H1 (cell line): ENCODE measurements around the gene ASPHD2. TPM values are rescaled to one million over a fixed set of nuclear protein-coding genes. Genes with fewer than 3 reads are reported as not detected.

Experiments
- CTCF ChIA-PET: fragments of 300-600 bp; sonication (Branson Sonifier 250); formaldehyde crosslinking; loops from one replicate; lab custom pipeline; 2021; ENCODE audit not compliant: partially characterized antibody; lab: Charles Lee
- POLR2A ChIA-PET: fragments of 300-600 bp; sonication (Branson Sonifier 250); formaldehyde crosslinking; loops from one replicate; lab custom pipeline; 2021; ENCODE audit warnings: inconsistent platforms; ENCODE audit not compliant: partially characterized antibody; lab: Charles Lee
- DNase-seq, 2 experiments: peaks; one replicate each; pipeline versions ENCODE4 v3.0.0 to v3.0.0-alpha.2; 2010 to 2022; ENCODE audit warnings: low spot score in 2 of 2, low read depth in 1 of 2, mixed read lengths in 1 of 2
- FAIRE-seq: peaks from 2 replicates; lab custom pipeline; 2011; peaks lifted over from hg19 to GRCh38; lab: Jason Lieb, UNC
- H2AFZ ChIP-seq: 2 replicates; pipeline ENCODE4 v1.8.1; 2012; ENCODE audit warnings: low read length, inconsistent platforms
- H2AK5ac ChIP-seq: 2 replicates; pipeline ENCODE4 v1.6.1; 2013; ENCODE audit warnings: low read depth, low read length
- H2BK120ac ChIP-seq: replicated peaks from 2 replicates; pipeline ENCODE3; 2013; ENCODE audit warnings: low read depth, low read length, inconsistent platforms
- H2BK12ac ChIP-seq: 2 replicates; pipeline ENCODE4 v1.6.1; 2013; ENCODE audit warnings: low read depth, low read length
- H2BK15ac ChIP-seq: 2 replicates; pipeline ENCODE4 v1.6.1; 2013; ENCODE audit warnings: low read length
- H2BK20ac ChIP-seq: 2 replicates; pipeline ENCODE4 v1.6.1; 2013; ENCODE audit warnings: low read length
- H2BK5ac ChIP-seq: 2 replicates; pipeline ENCODE4 v1.6.1; 2013; ENCODE audit warnings: low read depth, low read length
- H3K14ac ChIP-seq: 2 replicates; pipeline ENCODE4 v1.6.1; 2013; ENCODE audit warnings: inconsistent platforms; ENCODE audit not compliant: insufficient read length
- H3K18ac ChIP-seq: 2 replicates; pipeline ENCODE4 v1.6.1; 2013; ENCODE audit warnings: low read length; ENCODE audit errors: extremely low read depth
- H3K23ac ChIP-seq: 2 replicates; pipeline ENCODE4 v1.6.1; 2013; ENCODE audit warnings: inconsistent platforms; ENCODE audit not compliant: insufficient read length
- H3K23me2 ChIP-seq: 2 replicates; pipeline ENCODE4 v1.6.1; 2013; ENCODE audit warnings: low read depth, low read length
- H3K27ac ChIP-seq: 2 replicates; pipeline ENCODE4 v1.6.1; 2011; ENCODE audit warnings: low read depth, low read length, inconsistent platforms
- H3K27me3 ChIP-seq, 4 experiments: replicated peaks in 1 of 4; 1 replicate in 1 of 4; 2 replicates in 3 of 4; pipeline versions ENCODE4 v1.6.1 to v1.8.1; 2011 to 2013; ENCODE audit warnings: low read length in 3 of 4, mild to moderate bottlenecking in 3 of 4, inconsistent platforms in 2 of 4, mixed read lengths in 2 of 4, moderate library complexity in 1 of 4; ENCODE audit not compliant: control insufficient read depth in 3 of 4, insufficient read depth in 3 of 4; ENCODE audit errors: extremely low read depth in 1 of 4
- H3K36me3 ChIP-seq, 4 experiments: 2 replicates each; pipeline versions ENCODE4 v1.6.1 to v1.8.1; 2011 to 2013; ENCODE audit warnings: mild to moderate bottlenecking in 4 of 4, low read length in 3 of 4, moderate library complexity in 2 of 4, control low read depth in 1 of 4, inconsistent platforms in 1 of 4; ENCODE audit not compliant: insufficient read depth in 4 of 4, control insufficient read depth in 2 of 4
- H3K4ac ChIP-seq: replicated peaks from 2 replicates; pipeline ENCODE3; 2013; ENCODE audit warnings: low read length, low read depth, mixed read lengths, inconsistent platforms; ENCODE audit not compliant: insufficient read length
- H3K4me1 ChIP-seq, 4 experiments: replicated peaks in 1 of 4; 1 replicate in 1 of 4; 2 replicates in 3 of 4; pipeline versions ENCODE4 v1.6.1 to v1.8.1; 2011 to 2013; ENCODE audit warnings: low read length in 3 of 4, inconsistent platforms in 2 of 4, mixed read lengths in 1 of 4; ENCODE audit not compliant: insufficient read depth in 4 of 4, control insufficient read depth in 3 of 4
- H3K4me2 ChIP-seq, 2 experiments: 2 replicates each; pipeline versions ENCODE4 v1.6.1 to v1.8.1; 2011 to 2013; ENCODE audit warnings: low read depth in 2 of 2, low read length in 2 of 2, control low read depth in 1 of 2, inconsistent platforms in 1 of 2, mild to moderate bottlenecking in 1 of 2; ENCODE audit not compliant: insufficient read depth in 1 of 2
- H3K4me3 ChIP-seq, 4 experiments: fragments of 200-600, 300-600 bp in 1 of 4; sonication (generic), shearing (Covaris generic), sonication (Bioruptor Twin) in 1 of 4; 2 replicates each; pipeline versions ENCODE4 v1.5.1 to v1.8.1; 2011 to 2016; ENCODE audit warnings: low read length in 4 of 4, low read depth in 3 of 4, control low read depth in 2 of 4, inconsistent platforms in 2 of 4, mild to moderate bottlenecking in 2 of 4, mixed read lengths in 1 of 4, moderate library complexity in 1 of 4; ENCODE audit not compliant: insufficient read depth in 2 of 4; ENCODE audit errors: extremely low read depth in 1 of 4
- H3K56ac ChIP-seq: replicated peaks from 2 replicates; pipeline ENCODE3; 2013; ENCODE audit warnings: low read depth, mild to moderate bottlenecking, mixed read lengths, low read length, inconsistent platforms; ENCODE audit not compliant: insufficient read length
- H3K79me1 ChIP-seq: 2 replicates; pipeline ENCODE4 v1.6.1; 2013; ENCODE audit warnings: low read depth, low read length, control low read depth
- H3K79me2 ChIP-seq, 2 experiments: 2 replicates each; pipeline versions ENCODE4 v1.6.1 to v1.8.1; 2012 to 2013; ENCODE audit warnings: low read length in 2 of 2, mild to moderate bottlenecking in 2 of 2, inconsistent platforms in 1 of 2; ENCODE audit not compliant: insufficient read depth in 2 of 2, control insufficient read depth in 1 of 2
- H3K9ac ChIP-seq, 4 experiments: replicated peaks in 1 of 4; 1 replicate in 1 of 4; 2 replicates in 3 of 4; pipeline versions ENCODE4 v1.6.1 to v1.8.1; 2011 to 2013; ENCODE audit warnings: low read depth in 3 of 4, low read length in 3 of 4, control low read depth in 2 of 4, mild to moderate bottlenecking in 2 of 4, moderate library complexity in 2 of 4, inconsistent platforms in 1 of 4; ENCODE audit errors: extremely low read depth in 1 of 4
- H3K9me3 ChIP-seq, 2 experiments: 2 replicates each; pipeline versions ENCODE4 v1.6.1 to v1.8.1; 2012 to 2013; ENCODE audit warnings: mild to moderate bottlenecking in 2 of 2, moderate library complexity in 2 of 2, control low read depth in 1 of 2, inconsistent platforms in 1 of 2, low read depth in 1 of 2, low read length in 1 of 2, mixed read lengths in 1 of 2; ENCODE audit not compliant: insufficient read depth in 2 of 2
- H4K20me1 ChIP-seq, 2 experiments: replicated peaks in 1 of 2; 2 replicates each; pipeline versions ENCODE3 to v1.8.1; 2011 to 2013; ENCODE audit warnings: inconsistent platforms in 2 of 2, low read length in 2 of 2, mild to moderate bottlenecking in 1 of 2; ENCODE audit not compliant: insufficient read depth in 2 of 2, control insufficient read depth in 1 of 2
- H4K5ac ChIP-seq: 2 replicates; pipeline ENCODE4 v1.6.1; 2013; ENCODE audit warnings: low read length, low read depth, mixed read lengths, inconsistent platforms; ENCODE audit not compliant: insufficient read length
- H4K8ac ChIP-seq: 2 replicates; pipeline ENCODE4 v1.8.0; 2013; ENCODE audit warnings: mild to moderate bottlenecking, moderate library complexity, low read length, inconsistent platforms; ENCODE audit not compliant: insufficient read depth; ENCODE audit errors: extremely low read depth
- H4K91ac ChIP-seq: replicated peaks from 2 replicates; pipeline ENCODE3; 2013; ENCODE audit warnings: low read length, mixed read lengths, inconsistent platforms; ENCODE audit not compliant: insufficient read length
- EZH2 ChIP-seq: fragments of 200-600 bp; sonication (generic); IDR thresholded peaks from 2 replicates; pipeline ENCODE4 v1.7.1; 2012; ENCODE audit warnings: low read depth, mild to moderate bottlenecking, moderate library complexity, low read length, inconsistent platforms; ENCODE audit not compliant: severe bottlenecking
- HDAC2 ChIP-seq, 2 experiments: fragments of 300-600 bp in 1 of 2; sonication (generic) in 1 of 2; IDR thresholded peaks; 2 replicates each; pipeline ENCODE4 v1.6.1; 2011 to 2012; ENCODE audit warnings: low read depth in 2 of 2, low read length in 2 of 2, mild to moderate bottlenecking in 2 of 2, moderate library complexity in 2 of 2, borderline replicate concordance in 1 of 2, inconsistent platforms in 1 of 2
- KDM4A ChIP-seq: IDR thresholded peaks from one replicate; pipeline ENCODE4 v1.7.1; 2012; ENCODE audit warnings: low read depth, mild to moderate bottlenecking, moderate library complexity, low read length, inconsistent platforms; ENCODE audit not compliant: severe bottlenecking
- PHF8 ChIP-seq: fragments of 200-600 bp; sonication (generic); conservative IDR thresholded peaks from 2 replicates; pipeline ENCODE4 v1.7.1; 2012; ENCODE audit warnings: low read depth, mild to moderate bottlenecking, inconsistent platforms, low read length, moderate library complexity
- POLR2AphosphoS5 ChIP-seq: IDR thresholded peaks from 2 replicates; pipeline ENCODE4 v1.6.1; 2011; ENCODE audit warnings: low read depth, low read length
- RFX5 ChIP-seq: IDR thresholded peaks from 2 replicates; pipeline ENCODE4 v1.6.1; 2011; ENCODE audit warnings: low read depth, low read length, improper control_type of control experiment, borderline replicate concordance
- TEAD4 ChIP-seq: IDR thresholded peaks from 2 replicates; pipeline ENCODE4 v1.6.1; 2012; ENCODE audit warnings: low read depth, low read length, inconsistent platforms, mixed read lengths
- WGBS, 2 experiments: shearing (Covaris generic) in 1 of 2; methylation state at CpG; one replicate each; pipeline versions ENCODE4 v1.1.6 to v1.1.7; 2013 to 2015; ENCODE audit warnings: low lambda C conversion rate in 2 of 2, mixed read lengths in 2 of 2, inconsistent platforms in 1 of 2, low coverage in 1 of 2, missing lambda C conversion rate in 1 of 2; ENCODE audit not compliant: insufficient replicate concordance in 2 of 2, insufficient coverage in 1 of 2, insufficient read length in 1 of 2; ENCODE audit errors: extremely low coverage in 1 of 2, missing lambda C conversion rate in 1 of 2; 5-methylcytosine and 5-hydroxymethylcytosine counted together
- polyA plus RNA-seq, 7 experiments: library from polyadenylated mRNA; depleted of rRNA in 3 of 7; stranded (reverse) in 5 of 7; unstranded in 2 of 7; fragments of >200 nt in 5 of 7; fragments of 200-250 nt in 2 of 7; gene quantifications; 1 replicate in 5 of 7; 2 replicates in 1 of 7; 4 replicates in 1 of 7; pipeline versions ENCODE4 v1.2.1 to v1.2.3, GENCODE V29; 2011 to 2013; ENCODE audit warnings: missing spikeins in 2 of 7, mixed read lengths in 2 of 7
- total RNA-seq: library from RNA; stranded (reverse); fragmentation: NEBNext Ultra II Directional; extraction: Animal tissue kit (Norgen Biotek cat#: 25700); gene quantifications from 2 replicates; pipeline ENCODE4 v1.2.1, GENCODE V29; 2021
- TF ChIP-seq, protein P1 (sequence below): IDR thresholded peaks from 2 replicates; pipeline ENCODE4 v1.6.1; 2011; ENCODE audit warnings: low read depth, mild to moderate bottlenecking, low read length; ENCODE audit not compliant: insufficient read depth
- TF ChIP-seq, protein P2 (sequence below): IDR thresholded peaks from 2 replicates; pipeline ENCODE4 v1.6.1; 2012; ENCODE audit warnings: low read length, inconsistent platforms

The ASPHD2 gene
- total and polyA plus RNA-seq, 2 of the 8 experiments (the other 6 are each of a cell fraction or from before 2014, with no cell fraction given), result 7.2 to 11.0 TPM

DNA sequence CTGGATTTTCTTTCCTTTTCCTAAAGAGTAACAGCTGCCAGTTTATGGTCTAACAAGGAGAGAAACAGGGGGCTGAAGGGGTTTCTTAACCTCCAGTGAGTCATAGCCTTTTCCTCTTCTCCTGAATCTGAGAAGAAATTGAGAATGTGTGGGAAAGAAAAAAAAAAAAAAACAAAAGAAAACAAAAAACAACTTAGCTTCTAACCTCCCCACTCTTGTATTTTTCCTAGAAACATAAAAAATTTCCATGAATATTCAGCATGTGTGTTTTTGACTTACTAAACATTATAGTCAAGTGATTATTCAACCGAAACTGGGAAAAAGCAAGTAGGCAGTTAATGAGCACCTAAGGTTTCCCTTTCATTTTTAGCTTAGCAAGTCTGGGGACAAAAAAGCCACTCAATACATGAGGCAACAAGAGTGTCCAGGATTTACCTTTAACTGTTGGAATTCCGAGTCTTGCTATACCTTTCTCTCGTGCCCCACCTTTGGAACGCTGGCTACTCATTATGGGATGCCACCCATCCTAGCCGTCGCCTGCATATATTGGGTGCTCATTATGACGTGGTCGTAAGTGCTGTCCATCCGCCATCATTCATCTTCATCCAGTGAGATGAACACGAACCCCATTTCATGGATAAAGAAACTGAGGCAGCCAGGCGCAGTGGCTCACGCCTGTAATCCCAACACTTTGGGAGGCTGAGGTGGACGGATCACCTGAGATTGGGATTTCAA is 2.4 kb downstream of the ASPHD2 start:
- H3K4ac ChIP-seq, result no peak overlapping the region
- no peak overlapping the region for H2AK5ac ChIP-seq
- H3K79me2 ChIP-seq, result no peaks in the 10 kb centered on the region; a peak in 1 of 4 replicates
- peaks cover 0 to 7% (median 4%) of the 10 kb centered on the region in 4 experiments; a peak in 4 of 8 replicates for H3K36me3 ChIP-seq
- H3K23ac ChIP-seq, result no peak overlapping the region
- H3K23me2 ChIP-seq, result peaks cover 15% of the 10 kb centered on the region
- no peak overlapping the region for H2BK120ac ChIP-seq
- H3K9me3 ChIP-seq, result no peaks in the 10 kb centered on the region
- H3K4me1 ChIP-seq, result peaks cover 0 to 8% (median 2%) of the 10 kb centered on the region in 4 experiments; a peak in 4 of 7 replicates
- H2BK5ac ChIP-seq, result no peak overlapping the region
- no peak overlapping the region for H4K91ac ChIP-seq
- DNase-seq, result no peak
- peaks cover 6% of the 10 kb centered on the region for H3K79me1 ChIP-seq
- no peak overlapping the region for H3K14ac ChIP-seq
- no peak for FAIRE-seq
- POLR2A ChIA-PET, result interaction anchor here (0.9 to 3.3 kb wide), 4 partner anchors 15 to 52 kb away, joined by 4 to 15 read pairs (median 8); partner anchors contain the start of genes HPS4 and SRRD
- H3K27ac ChIP-seq, result no peak overlapping the region
- H3K18ac ChIP-seq, result no peak overlapping the region
- H2BK20ac ChIP-seq, result no peak overlapping the region
- CTCF ChIA-PET, result interaction anchor here (0.6 to 2.5 kb wide), 7 partner anchors 13 to 67 kb away, joined by 3 to 9 read pairs (median 5); no protein-coding TSS in a partner anchor
- H2BK12ac ChIP-seq, result no peak overlapping the region
- 92% methylated on average over 13 of the region's 13 CpGs; no CpG with 5 or more reads in 1 of the 2 experiments for WGBS, 2 experiments
- peaks cover 0 to 6% (median 6%) of the 10 kb centered on the region in 4 experiments; a peak in 4 of 7 replicates for H3K27me3 ChIP-seq
- H2BK15ac ChIP-seq, result no peak overlapping the region
- no peaks in the 10 kb centered on the region for H4K20me1 ChIP-seq
- H3K4me3 ChIP-seq, result no peak overlapping the region
- no peak overlapping the region for H4K8ac ChIP-seq
- H3K9ac ChIP-seq, result no peak overlapping the region
- no peak overlapping the region for H4K5ac ChIP-seq
- no peak overlapping the region for H3K56ac ChIP-seq
- H2AFZ ChIP-seq, result no peak overlapping the region
- H3K4me2 ChIP-seq, result no peak overlapping the region
- TF ChIP-seq POLR2AphosphoS5, result no peak
- TF ChIP-seq TEAD4, result no peak
- TF ChIP-seq EZH2, result no peak
- TF ChIP-seq, protein P1, sequence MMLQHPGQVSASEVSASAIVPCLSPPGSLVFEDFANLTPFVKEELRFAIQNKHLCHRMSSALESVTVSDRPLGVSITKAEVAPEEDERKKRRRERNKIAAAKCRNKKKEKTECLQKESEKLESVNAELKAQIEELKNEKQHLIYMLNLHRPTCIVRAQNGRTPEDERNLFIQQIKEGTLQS, result no peak
- TF ChIP-seq RFX5, result no peak
- TF ChIP-seq HDAC2 (IDR thresholded peaks at IDR 0.05; ENCODE audit: borderline replicate concordance in 1 of 2, low read depth in 2 of 2, low read length in 2 of 2), result no peak
- TF ChIP-seq KDM4A, result no peak
- TF ChIP-seq, protein P2, sequence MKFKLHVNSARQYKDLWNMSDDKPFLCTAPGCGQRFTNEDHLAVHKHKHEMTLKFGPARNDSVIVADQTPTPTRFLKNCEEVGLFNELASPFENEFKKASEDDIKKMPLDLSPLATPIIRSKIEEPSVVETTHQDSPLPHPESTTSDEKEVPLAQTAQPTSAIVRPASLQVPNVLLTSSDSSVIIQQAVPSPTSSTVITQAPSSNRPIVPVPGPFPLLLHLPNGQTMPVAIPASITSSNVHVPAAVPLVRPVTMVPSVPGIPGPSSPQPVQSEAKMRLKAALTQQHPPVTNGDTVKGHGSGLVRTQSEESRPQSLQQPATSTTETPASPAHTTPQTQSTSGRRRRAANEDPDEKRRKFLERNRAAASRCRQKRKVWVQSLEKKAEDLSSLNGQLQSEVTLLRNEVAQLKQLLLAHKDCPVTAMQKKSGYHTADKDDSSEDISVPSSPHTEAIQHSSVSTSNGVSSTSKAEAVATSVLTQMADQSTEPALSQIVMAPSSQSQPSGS, result no peak
- TF ChIP-seq PHF8, result no peak
